Right lobe of liver (tissue), 4 donors: ENCODE results near the gene PTPRN2.

Experiments
- CTCF ChIP-seq, 4 donors: fragments of 200-600 bp in 3 of 4; fragments of 450-650 bp in 1 of 4; IDR thresholded peaks; one replicate each; pipeline versions ENCODE4 v1.5.1 to v1.8.0; 2016 to 2022; ENCODE audit warnings: antibody characterized with exemption in 4 of 4, mild to moderate bottlenecking in 2 of 4
- POLR2A ChIP-seq: fragments of 450-650 bp; IDR thresholded peaks from one replicate; pipeline ENCODE4 v1.6.1; 2017; ENCODE audit warnings: antibody characterized with exemption, mild to moderate bottlenecking
- donor health status: DM: no; HTN: no; CAD: no.
- donor health status: DM: no; HTN: no; CAD: no.
- donor health status: DM: no; HTN: yes; CAD: no.

- TF ChIP-seq POLR2A (no peak), CTCF (IDR thresholded peaks at IDR 0.05) (no peak)
Observed at GRCh38 chr7:157861031-157861491, 726.6 kb downstream of the PTPRN2 start.
